Mesendoderm (in vitro differentiated cells): ENCODE results near the gene LIG4.

Experiments
- DNase-seq: peaks from one replicate; pipeline ENCODE4 v3.0.0; 2013
- H2AK5ac ChIP-seq: 2 replicates; pipeline ENCODE4 v1.6.1; 2013; ENCODE audit warnings: low read length, inconsistent platforms
- H2BK120ac ChIP-seq: 2 replicates; pipeline ENCODE4 v1.6.1; 2013; ENCODE audit warnings: low read depth, mild to moderate bottlenecking, low read length, moderate library complexity, mixed read lengths
- H2BK15ac ChIP-seq: replicated peaks from 2 replicates; pipeline ENCODE4 v1.6.1; 2013; ENCODE audit warnings: low read depth, mild to moderate bottlenecking, moderate library complexity
- H2BK5ac ChIP-seq: 2 replicates; pipeline ENCODE4 v1.6.1; 2013; ENCODE audit warnings: low read length, inconsistent platforms
- H3K18ac ChIP-seq: 2 replicates; pipeline ENCODE4 v1.6.1; 2013; ENCODE audit warnings: mild to moderate bottlenecking, low read length, mixed read lengths
- H3K23ac ChIP-seq: one replicate; pipeline ENCODE4 v1.6.1; 2013; ENCODE audit warnings: low read length
- H3K27ac ChIP-seq: 2 replicates; pipeline ENCODE4 v1.5.1; 2013; ENCODE audit warnings: low read depth, mild to moderate bottlenecking, inconsistent platforms, low read length, moderate library complexity
- H3K27me3 ChIP-seq: 2 replicates; pipeline ENCODE4 v1.6.1; 2013; ENCODE audit warnings: low read length, control low read depth, mild to moderate bottlenecking, inconsistent platforms; ENCODE audit not compliant: insufficient read depth, poor library complexity
- H3K36me3 ChIP-seq: 2 replicates; pipeline ENCODE4 v1.6.1; 2013; ENCODE audit warnings: low read length, inconsistent platforms; ENCODE audit not compliant: control insufficient read depth, insufficient read depth
- H3K4ac ChIP-seq: one replicate; pipeline ENCODE4 v1.6.1; 2013; ENCODE audit warnings: low read depth, mild to moderate bottlenecking, low read length, moderate library complexity
- H3K4me1 ChIP-seq: 2 replicates; pipeline ENCODE4 v1.6.1; 2013; ENCODE audit warnings: low read depth, low read length, inconsistent platforms; ENCODE audit not compliant: control insufficient read depth
- H3K4me2 ChIP-seq: 2 replicates; pipeline ENCODE4 v1.6.1; 2013; ENCODE audit warnings: low read length
- H3K4me3 ChIP-seq: 2 replicates; pipeline ENCODE4 v1.5.1; 2013; ENCODE audit warnings: mild to moderate bottlenecking, low read length
- H3K56ac ChIP-seq: one replicate; pipeline ENCODE4 v1.6.1; 2013; ENCODE audit warnings: low read length
- H3K79me1 ChIP-seq: 2 replicates; pipeline ENCODE4 v1.6.1; 2013; ENCODE audit warnings: low read length, inconsistent platforms
- H3K79me2 ChIP-seq: 2 replicates; pipeline ENCODE4 v1.6.1; 2013; ENCODE audit warnings: mild to moderate bottlenecking, low read length; ENCODE audit not compliant: control insufficient read depth, insufficient read depth
- H3K9ac ChIP-seq: 2 replicates; pipeline ENCODE4 v1.6.1; 2013; ENCODE audit warnings: low read length, inconsistent platforms
- H4K5ac ChIP-seq: one replicate; pipeline ENCODE4 v1.6.1; 2013; ENCODE audit warnings: low read length
- H4K8ac ChIP-seq: one replicate; pipeline ENCODE4 v1.6.1; 2013; ENCODE audit warnings: low read depth, mild to moderate bottlenecking, control low read depth, low read length, moderate library complexity
- WGBS: extraction: QIAGEN DNeasy Blood & Tissue Kit; methylation state at CpG from one replicate; pipeline ENCODE4 v1.1.7; 2013; ENCODE audit warnings: low lambda C conversion rate, missing lambda C conversion rate; ENCODE audit not compliant: insufficient coverage; ENCODE audit errors: extremely low coverage; 5-methylcytosine and 5-hydroxymethylcytosine counted together

The LIG4 gene

GRCh38 chr13:108210551-108210950, 4.8 kb downstream of the LIG4 start:
- no CpG with 5 or more reads among the region's 2 CpGs for WGBS
- H3K79me2 ChIP-seq, result no peaks in the 10 kb centered on the region
- H2AK5ac ChIP-seq, result no peak overlapping the region
- H3K9ac ChIP-seq, result no peak overlapping the region
- H3K18ac ChIP-seq, result no peak overlapping the region
- no peaks in the 10 kb centered on the region for H3K79me1 ChIP-seq
- no peak overlapping the region for H3K27ac ChIP-seq
- no peak overlapping the region for H3K4me2 ChIP-seq
- no peaks in the 10 kb centered on the region for H3K36me3 ChIP-seq
- no peak for DNase-seq
- no peak overlapping the region for H3K4me3 ChIP-seq
- H4K8ac ChIP-seq, result no peak overlapping the region
- no peak overlapping the region for H4K5ac ChIP-seq
- no peaks in the 10 kb centered on the region for H3K27me3 ChIP-seq
- no peaks in the 10 kb centered on the region for H3K4me1 ChIP-seq
- no peak overlapping the region for H3K56ac ChIP-seq
- H2BK120ac ChIP-seq, result no peak overlapping the region
- H3K4ac ChIP-seq, result no peak overlapping the region
- no peak overlapping the region for H2BK5ac ChIP-seq
- no peak overlapping the region for H2BK15ac ChIP-seq
- no peak overlapping the region for H3K23ac ChIP-seq

DNA sequence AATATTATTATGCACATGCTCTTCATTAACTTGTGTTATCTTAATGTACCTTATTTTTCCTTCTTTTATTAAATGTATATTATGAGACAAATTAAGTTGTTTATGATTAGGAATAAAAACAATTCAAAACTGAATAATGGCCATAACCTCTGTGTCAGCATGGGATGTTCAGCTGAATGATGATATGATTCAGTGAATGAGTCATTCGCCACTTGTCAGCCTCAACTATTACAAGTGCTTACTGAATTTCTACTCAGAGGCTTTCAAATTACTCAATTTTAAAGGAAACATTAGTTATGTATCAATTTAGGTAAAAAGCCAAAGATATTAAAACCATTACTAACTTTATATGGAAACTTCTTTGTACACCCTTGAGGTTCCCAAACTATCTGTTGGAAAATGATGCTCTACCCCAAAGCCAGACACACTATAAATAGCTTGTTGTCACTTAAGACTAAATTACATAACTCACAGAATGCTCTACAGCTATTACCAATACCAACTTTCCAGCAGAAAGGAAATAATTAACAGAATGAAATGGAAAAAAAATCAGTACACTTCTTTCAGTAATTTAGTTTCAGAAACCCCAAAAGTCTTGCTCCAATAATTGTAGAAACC, 14.4 kb downstream of the LIG4 start:
- Histone ChIP-seq H2BK15ac (no peak overlapping the region), H3K36me3 (no peaks in the 10 kb centered on the region), H3K4me2 (no peak overlapping the region), H3K23ac (no peak overlapping the region), H3K9ac (no peak overlapping the region), H3K27ac (no peak overlapping the region), H3K27me3 (no peaks in the 10 kb centered on the region), H3K4me1 (no peaks in the 10 kb centered on the region), H3K18ac (no peak overlapping the region), H2BK5ac (no peak overlapping the region), H2BK120ac (no peak overlapping the region), H3K4ac (no peak overlapping the region), H3K56ac (no peak overlapping the region), H3K79me2 (no peaks in the 10 kb centered on the region), H3K79me1 (no peaks in the 10 kb centered on the region), H4K5ac (no peak overlapping the region), H4K8ac (no peak overlapping the region), H2AK5ac (no peak overlapping the region), H3K4me3 (no peak overlapping the region)
- WGBS, result no CpG with 5 or more reads among the region's 1 CpG
- DNase-seq, result no peak

DNA sequence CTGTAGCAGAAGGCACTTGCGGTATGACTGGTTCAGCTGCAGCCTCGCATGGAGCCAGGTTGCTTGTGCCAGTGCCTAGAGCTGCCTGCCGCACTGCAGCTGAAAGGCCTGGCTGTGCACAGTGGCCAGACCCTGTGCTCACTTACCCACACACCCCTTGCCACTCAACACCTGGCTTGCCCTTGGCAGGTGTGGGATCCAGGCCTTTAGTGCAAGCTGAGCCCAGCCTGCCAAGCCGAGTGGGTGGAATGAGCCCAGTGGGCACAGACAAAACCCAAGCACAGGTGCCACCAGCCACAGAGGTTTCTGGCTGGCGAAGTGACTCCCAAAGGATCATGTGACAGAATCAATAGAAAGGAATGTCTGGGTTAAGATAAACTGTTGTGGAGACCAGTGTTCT, 19.5 kb downstream of the LIG4 start:
- no peak overlapping the region for H2BK5ac ChIP-seq
- no peaks in the 10 kb centered on the region for H3K4me1 ChIP-seq
- no peaks in the 10 kb centered on the region for H3K79me2 ChIP-seq
- no peak overlapping the region for H2BK15ac ChIP-seq
- DNase-seq, result no peak
- H3K36me3 ChIP-seq, result no peaks in the 10 kb centered on the region
- H2BK120ac ChIP-seq, result no peak overlapping the region
- no peak overlapping the region for H3K9ac ChIP-seq
- H3K27me3 ChIP-seq, result no peaks in the 10 kb centered on the region
- no peak overlapping the region for H3K4me2 ChIP-seq
- no peak overlapping the region for H3K56ac ChIP-seq
- H3K18ac ChIP-seq, result no peak overlapping the region
- no peaks in the 10 kb centered on the region for H3K79me1 ChIP-seq
- H4K8ac ChIP-seq, result no peak overlapping the region
- no peak overlapping the region for H2AK5ac ChIP-seq
- no peak overlapping the region for H3K23ac ChIP-seq
- H3K4ac ChIP-seq, result no peak overlapping the region
- no CpG with 5 or more reads among the region's 5 CpGs for WGBS
- H3K27ac ChIP-seq, result no peak overlapping the region
- H3K4me3 ChIP-seq, result no peak overlapping the region
- no peak overlapping the region for H4K5ac ChIP-seq

- Histone ChIP-seq H3K79me1 (no peaks in the 10 kb centered on the region), H3K9ac (no peak overlapping the region), H3K56ac (no peak overlapping the region), H3K4ac (no peak overlapping the region), H3K4me2 (no peak overlapping the region), H3K23ac (no peak overlapping the region), H4K5ac (no peak overlapping the region), H3K27ac (no peak overlapping the region), H2BK120ac (no peak overlapping the region), H4K8ac (no peak overlapping the region), H3K27me3 (no peaks in the 10 kb centered on the region), H3K36me3 (no peaks in the 10 kb centered on the region), H2BK15ac (no peak overlapping the region), H2BK5ac (no peak overlapping the region), H3K18ac (no peak overlapping the region), H3K4me3 (no peak overlapping the region), H2AK5ac (no peak overlapping the region), H3K4me1 (no peaks in the 10 kb centered on the region), H3K79me2 (no peaks in the 10 kb centered on the region)
- no CpG with 5 or more reads among the region's 1 CpG for WGBS
- no peak for DNase-seq
Measured at GRCh38 chr13:108195146-108195545, 20.2 kb downstream of the LIG4 start.

DNA sequence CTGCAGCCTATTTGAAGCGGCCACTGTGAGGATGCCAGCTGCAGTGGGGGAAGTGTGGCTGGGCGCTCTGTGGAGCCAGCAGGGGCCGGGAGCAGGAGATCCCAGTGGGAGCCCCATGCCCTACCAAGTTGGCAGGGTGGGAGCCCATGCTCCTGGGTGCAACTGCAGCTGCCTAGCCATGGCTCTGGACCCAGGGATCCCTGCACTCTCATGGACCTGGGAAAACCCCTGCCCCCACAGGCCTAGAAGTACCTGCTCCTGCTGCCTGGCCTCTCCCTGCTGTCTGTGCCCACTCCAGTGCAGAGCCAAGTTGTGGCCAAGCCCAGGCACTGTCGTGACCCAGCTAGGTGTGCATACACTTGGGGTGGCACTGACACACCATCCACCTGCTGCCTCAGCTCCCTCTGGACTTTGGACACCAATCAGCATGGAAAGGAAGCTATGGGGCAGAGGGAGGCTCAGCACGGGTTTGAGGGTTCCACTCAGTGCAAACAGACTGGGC, 20.9 kb downstream of the LIG4 start:
- H4K5ac ChIP-seq, result no peak overlapping the region
- H3K9ac ChIP-seq, result no peak overlapping the region
- H3K4me3 ChIP-seq, result no peak overlapping the region
- H3K4me1 ChIP-seq, result no peaks in the 10 kb centered on the region
- H3K4ac ChIP-seq, result no peak overlapping the region
- H2BK120ac ChIP-seq, result no peak overlapping the region
- no peaks in the 10 kb centered on the region for H3K36me3 ChIP-seq
- H3K27me3 ChIP-seq, result no peaks in the 10 kb centered on the region
- no CpG with 5 or more reads among the region's 5 CpGs for WGBS
- H4K8ac ChIP-seq, result no peak overlapping the region
- H3K79me2 ChIP-seq, result no peaks in the 10 kb centered on the region
- H3K4me2 ChIP-seq, result no peak overlapping the region
- no peak overlapping the region for H2AK5ac ChIP-seq
- no peak overlapping the region for H2BK5ac ChIP-seq
- no peak overlapping the region for H2BK15ac ChIP-seq
- H3K23ac ChIP-seq, result no peak overlapping the region
- no peak for DNase-seq
- H3K56ac ChIP-seq, result no peak overlapping the region
- no peak overlapping the region for H3K18ac ChIP-seq
- H3K79me1 ChIP-seq, result no peaks in the 10 kb centered on the region
- H3K27ac ChIP-seq, result no peak overlapping the region

- H3K9ac ChIP-seq, result no peak overlapping the region
- no peak overlapping the region for H3K27ac ChIP-seq
- no peak overlapping the region for H2BK15ac ChIP-seq
Measured at GRCh38 chr13:108193806-108194205, 21.5 kb downstream of the LIG4 start.

More at GRCh38 chr13:108193806-108194205, 21.5 kb downstream of the LIG4 start:
- H2BK120ac ChIP-seq, result no peak overlapping the region
- no peak for DNase-seq
- no peak overlapping the region for H3K56ac ChIP-seq
- no peak overlapping the region for H2BK5ac ChIP-seq
- H2AK5ac ChIP-seq, result no peak overlapping the region
- no peaks in the 10 kb centered on the region for H3K79me2 ChIP-seq
- H4K8ac ChIP-seq, result no peak overlapping the region
- H4K5ac ChIP-seq, result no peak overlapping the region
- no peak overlapping the region for H3K4ac ChIP-seq
- no peak overlapping the region for H3K4me3 ChIP-seq
- H3K4me2 ChIP-seq, result no peak overlapping the region
- no peak overlapping the region for H3K23ac ChIP-seq
- no peaks in the 10 kb centered on the region for H3K79me1 ChIP-seq
- H3K27me3 ChIP-seq, result no peaks in the 10 kb centered on the region
- H3K18ac ChIP-seq, result no peak overlapping the region
- H3K4me1 ChIP-seq, result no peaks in the 10 kb centered on the region
- no peaks in the 10 kb centered on the region for H3K36me3 ChIP-seq
